PC-9 (cell line): ENCODE measurements around the gene WDR7. TPM values are rescaled to one million over a fixed set of nuclear protein-coding genes. Genes with fewer than 3 reads are reported as not detected.

Experiments
- BruUV-seq: library from RNA; stranded (reverse); fragments of 400-500 nt; replicated peaks from 2 replicates; lab custom pipeline; 2021; lab: Mats Ljungman, UMichigan
- CTCF ChIA-PET: fragments of 300-600 bp; sonication (Branson Sonifier 250); formaldehyde crosslinking; loops from one replicate; lab custom pipeline; 2022; ENCODE audit warnings: antibody characterized with exemption; lab: Charles Lee
- POLR2A ChIA-PET: fragments of 300-600 bp; sonication (Branson Sonifier 250); formaldehyde crosslinking; loops from one replicate; lab custom pipeline; 2022; ENCODE audit warnings: antibody characterized with exemption; ENCODE audit not compliant: unreplicated experiment; lab: Charles Lee
- DNase-seq, 2 experiments: peaks; one replicate each; pipeline versions ENCODE4 v3.0.0 to v3.0.0-alpha.2; 2015 to 2022; ENCODE audit warnings: mixed read lengths in 1 of 2
- H2AFZ ChIP-seq: fragments of 200-600 bp; sonication (generic); 2 replicates; pipeline ENCODE4 v1.8.1; 2017; ENCODE audit warnings: antibody characterized with exemption
- H3F3A ChIP-seq: fragments of 200-600 bp; sonication (generic); 2 replicates; pipeline ENCODE4 v1.8.1; 2017; ENCODE audit warnings: antibody characterized with exemption, mild to moderate bottlenecking, low read depth; ENCODE audit not compliant: insufficient read depth
- H3K27ac ChIP-seq: fragments of 200-600 bp; sonication (generic); 2 replicates; pipeline ENCODE4 v1.6.1; 2016; ENCODE audit warnings: mixed run types
- H3K27me3 ChIP-seq: fragments of 200-600 bp; sonication (generic); 2 replicates; pipeline ENCODE4 v1.6.1; 2016; ENCODE audit warnings: low read depth, mixed run types; ENCODE audit not compliant: insufficient read depth
- H3K36me3 ChIP-seq: fragments of 200-600 bp; sonication (generic); 2 replicates; pipeline ENCODE4 v1.6.1; 2016; ENCODE audit warnings: low read depth, mixed run types
- H3K4me1 ChIP-seq: fragments of 200-600 bp; sonication (generic); replicated peaks from 2 replicates; pipeline ENCODE4 v1.6.1; 2016; ENCODE audit warnings: mixed run types; ENCODE audit not compliant: insufficient read depth
- H3K4me2 ChIP-seq: fragments of 200-600 bp; sonication (generic); 2 replicates; pipeline ENCODE4 v1.6.1; 2017; ENCODE audit warnings: mixed run types
- H3K4me3 ChIP-seq: fragments of 200-600 bp; sonication (generic); 2 replicates; pipeline ENCODE4 v1.6.1; 2016; ENCODE audit warnings: mixed run types
- H3K79me2 ChIP-seq: fragments of 200-600 bp; sonication (generic); 2 replicates; pipeline ENCODE4 v1.6.1; 2017; ENCODE audit warnings: low read depth, mixed run types
- H3K9me2 ChIP-seq: fragments of 200-600 bp; sonication (generic); 2 replicates; pipeline ENCODE4 v1.8.1; 2017; ENCODE audit warnings: mild to moderate bottlenecking; ENCODE audit not compliant: insufficient read depth
- H3K9me3 ChIP-seq: fragments of 200-600 bp; sonication (generic); 2 replicates; pipeline ENCODE4 v1.8.1; 2016; ENCODE audit warnings: low read depth; ENCODE audit not compliant: insufficient read depth
- H4K20me1 ChIP-seq: fragments of 200-600 bp; sonication (generic); 2 replicates; pipeline ENCODE4 v1.8.1; 2017; ENCODE audit not compliant: insufficient read depth
- EZH2 ChIP-seq: fragments of 200-600 bp; sonication (generic); IDR thresholded peaks from 2 replicates; pipeline ENCODE4 v1.8.0; 2017; ENCODE audit warnings: antibody characterized with exemption, low read depth
- intact Hi-C: fragments of 100-400 bp; cut with micrococcal nuclease; formaldehyde crosslinking; loops from one replicate; pipeline ENCODE4 v1.10.0; 2022; ENCODE audit not compliant: unreplicated experiment
- total RNA-seq: library from RNA; stranded (reverse); gene quantifications from 2 replicates; pipeline ENCODE4 v1.2.3, GENCODE V29; 2021
- TF ChIP-seq, protein P1 (sequence below): fragments of 200-600 bp; sonication (generic); conservative IDR thresholded peaks from 2 replicates; pipeline ENCODE4 v1.6.1; 2017; ENCODE audit warnings: mixed run types, antibody characterized with exemption, mild to moderate bottlenecking, moderate library complexity

The WDR7 gene
- total RNA-seq, 1 experiment from 2014 or later: 7.7 TPM

DNA sequence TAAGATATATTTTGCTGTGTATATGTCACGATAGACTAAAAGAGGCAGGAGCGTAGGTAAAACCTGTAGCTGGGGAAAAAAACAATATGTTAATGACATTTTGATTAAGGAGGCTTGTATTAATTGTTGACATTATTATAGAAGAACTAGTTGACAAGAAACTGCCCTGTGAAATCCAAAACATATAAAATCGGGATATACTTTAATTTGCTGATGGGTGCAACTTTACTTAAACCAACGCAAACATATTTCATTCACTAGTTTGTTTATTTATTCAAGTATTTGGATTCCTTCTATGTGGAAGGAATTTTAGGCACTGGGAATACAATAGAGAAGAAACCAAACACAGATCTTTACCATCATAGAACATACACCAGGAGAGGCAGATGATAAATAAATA is 8.0 kb downstream of the WDR7 start:
- no peak overlapping the region for H3K27ac ChIP-seq
- H3K36me3 ChIP-seq: no peaks in the 10 kb centered on the region
- POLR2A ChIA-PET: no interaction called here
- H3F3A ChIP-seq: no peaks in the 10 kb centered on the region
- no peak for DNase-seq
- no peak overlapping the region for H2AFZ ChIP-seq
- CTCF ChIA-PET: no interaction called here
- no peaks in the 10 kb centered on the region for H3K4me1 ChIP-seq
- H3K79me2 ChIP-seq: no peaks in the 10 kb centered on the region
- no peaks in the 10 kb centered on the region for H3K9me3 ChIP-seq
- TF ChIP-seq EZH2: no peak
- TF ChIP-seq, protein P1, sequence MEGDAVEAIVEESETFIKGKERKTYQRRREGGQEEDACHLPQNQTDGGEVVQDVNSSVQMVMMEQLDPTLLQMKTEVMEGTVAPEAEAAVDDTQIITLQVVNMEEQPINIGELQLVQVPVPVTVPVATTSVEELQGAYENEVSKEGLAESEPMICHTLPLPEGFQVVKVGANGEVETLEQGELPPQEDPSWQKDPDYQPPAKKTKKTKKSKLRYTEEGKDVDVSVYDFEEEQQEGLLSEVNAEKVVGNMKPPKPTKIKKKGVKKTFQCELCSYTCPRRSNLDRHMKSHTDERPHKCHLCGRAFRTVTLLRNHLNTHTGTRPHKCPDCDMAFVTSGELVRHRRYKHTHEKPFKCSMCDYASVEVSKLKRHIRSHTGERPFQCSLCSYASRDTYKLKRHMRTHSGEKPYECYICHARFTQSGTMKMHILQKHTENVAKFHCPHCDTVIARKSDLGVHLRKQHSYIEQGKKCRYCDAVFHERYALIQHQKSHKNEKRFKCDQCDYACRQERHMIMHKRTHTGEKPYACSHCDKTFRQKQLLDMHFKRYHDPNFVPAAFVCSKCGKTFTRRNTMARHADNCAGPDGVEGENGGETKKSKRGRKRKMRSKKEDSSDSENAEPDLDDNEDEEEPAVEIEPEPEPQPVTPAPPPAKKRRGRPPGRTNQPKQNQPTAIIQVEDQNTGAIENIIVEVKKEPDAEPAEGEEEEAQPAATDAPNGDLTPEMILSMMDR: no peak
- BruUV-seq: no TSS peak
- H3K9me2 ChIP-seq: no peaks in the 10 kb centered on the region; the same call in 1 of the 2 replicates
- no peak overlapping the region for H3K4me3 ChIP-seq
- no peak overlapping the region for H3K4me2 ChIP-seq
- intact Hi-C loops: no loop called here
- no peaks in the 10 kb centered on the region for H3K27me3 ChIP-seq
- no peaks in the 10 kb centered on the region for H4K20me1 ChIP-seq

DNA sequence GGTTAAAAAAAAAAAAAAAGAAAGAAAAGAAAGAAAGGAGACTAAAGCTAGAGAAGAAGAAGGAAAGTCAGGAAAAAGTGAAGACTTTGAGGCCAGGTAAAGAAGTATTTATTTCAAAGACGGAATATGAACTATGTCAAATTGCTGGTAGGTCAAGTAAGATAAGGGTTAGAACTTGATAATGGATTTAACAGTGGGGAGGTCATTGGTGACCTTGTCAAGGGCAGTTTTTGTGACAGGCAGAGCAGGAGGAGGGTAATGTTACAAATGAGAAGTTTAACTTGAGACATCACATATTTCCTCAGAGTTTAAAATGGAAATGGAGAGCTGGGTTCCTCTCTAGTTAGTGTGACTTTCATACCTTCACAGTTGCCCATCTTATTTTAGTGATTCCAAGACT is 9.5 kb downstream of the WDR7 start:
- Histone ChIP-seq H3K4me2 (no peak overlapping the region), H3K36me3 (no peaks in the 10 kb centered on the region), H4K20me1 (no peaks in the 10 kb centered on the region), H3K4me3 (no peak overlapping the region), H3K27me3 (no peaks in the 10 kb centered on the region), H2AFZ (no peak overlapping the region), H3F3A (no peaks in the 10 kb centered on the region), H3K4me1 (no peaks in the 10 kb centered on the region), H3K79me2 (no peaks in the 10 kb centered on the region), H3K9me3 (no peaks in the 10 kb centered on the region), H3K27ac (no peak overlapping the region), H3K9me2 (no peaks in the 10 kb centered on the region; the same call in 1 of the 2 replicates)
- POLR2A ChIA-PET: no interaction called here
- CTCF ChIA-PET: no interaction called here
- no peak for DNase-seq
- no peak for TF ChIP-seq EZH2
- TF ChIP-seq, protein P1: no peak
- BruUV-seq: no TSS peak
- intact Hi-C loops: no loop called here

DNA sequence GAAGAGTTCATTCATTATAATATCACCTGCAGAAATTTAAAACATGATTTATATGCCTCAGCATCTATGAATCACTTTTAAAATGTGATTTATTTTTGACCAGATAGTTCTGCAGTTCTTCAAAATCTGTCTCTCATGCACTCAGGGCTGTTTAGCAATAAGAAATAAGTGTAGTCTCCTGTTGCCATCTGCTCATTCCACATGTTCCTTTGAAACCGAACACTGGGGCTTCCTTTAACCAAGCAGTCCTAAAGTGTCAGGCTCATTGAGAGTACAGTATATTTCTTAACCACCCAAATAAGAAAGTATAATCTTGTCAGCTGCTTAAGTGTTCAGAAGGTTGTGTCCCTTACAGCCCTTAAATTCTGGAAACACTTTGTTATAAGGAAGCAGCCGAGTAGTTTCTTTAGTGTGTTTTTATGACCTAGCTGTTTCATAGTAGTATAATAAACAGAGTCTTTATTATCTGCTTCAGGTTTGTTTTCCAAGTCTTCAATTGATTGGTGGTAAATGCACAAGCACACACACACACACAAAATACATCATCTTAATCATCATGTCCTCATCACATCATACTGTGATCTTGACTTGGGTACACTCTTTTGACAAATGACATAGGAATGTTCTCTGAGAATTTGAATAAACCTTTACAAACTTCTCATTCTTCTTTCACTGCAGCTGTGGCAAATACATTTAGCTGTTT is 10.4 kb downstream of the WDR7 start:
- no peaks in the 10 kb centered on the region for H4K20me1 ChIP-seq
- no peaks in the 10 kb centered on the region for H3F3A ChIP-seq
- TF ChIP-seq, protein P1: no peak
- TF ChIP-seq EZH2: no peak
- H3K4me3 ChIP-seq: no peak overlapping the region
- no peaks in the 10 kb centered on the region for H3K9me3 ChIP-seq
- DNase-seq: no peak
- no peak overlapping the region for H3K27ac ChIP-seq
- no TSS peak for BruUV-seq
- ChIA-PET POLR2A (no interaction called here), CTCF (no interaction called here)
- H3K9me2 ChIP-seq: no peaks in the 10 kb centered on the region; the same call in 1 of the 2 replicates
- H3K36me3 ChIP-seq: no peaks in the 10 kb centered on the region
- no peak overlapping the region for H3K4me2 ChIP-seq
- no peaks in the 10 kb centered on the region for H3K27me3 ChIP-seq
- H3K79me2 ChIP-seq: no peaks in the 10 kb centered on the region
- no peaks in the 10 kb centered on the region for H3K4me1 ChIP-seq
- H2AFZ ChIP-seq: no peak overlapping the region
- intact Hi-C loops: no loop called here
